ENCODE results near the gene NMT1. TPM values are rescaled to one million over a fixed set of nuclear protein-coding genes. Genes with fewer than 3 reads are reported as not detected.
A peak's percentile ranks its signal among the peaks of the same experiment; 100 is the strongest.

Gene NMT1
- total RNA-seq, 1 experiment from 2014 or later: 89.7 TPM

DNA sequence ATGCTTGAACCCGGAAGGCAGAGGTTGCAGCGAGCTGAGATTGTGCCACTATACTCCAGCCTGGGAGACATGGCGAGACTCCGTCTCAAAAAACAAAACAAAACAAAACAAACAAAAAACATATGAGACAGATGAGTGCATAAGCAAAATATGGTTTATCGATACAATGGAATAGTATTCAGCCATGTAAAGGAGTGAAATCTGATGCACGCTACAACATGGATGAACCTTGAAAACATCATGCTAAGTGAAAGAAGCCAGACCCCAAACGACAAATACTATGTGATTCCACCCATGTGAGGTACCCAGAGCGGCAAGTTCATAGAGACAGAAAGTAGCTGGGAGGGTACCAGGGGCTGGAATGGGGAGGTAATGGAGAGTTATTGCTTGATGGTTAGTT is 64.4 kb downstream of the NMT1 start:
- intact Hi-C loops (cut with micrococcal nuclease): loop anchor here (2.0 kb wide), 1 partner anchor 23 kb away; no protein-coding TSS in a partner anchor
- CTCF ChIA-PET: interaction anchor here (0.6 to 4.1 kb wide), 4 partner anchors 10 to 72 kb away, joined by 3 to 26 read pairs (median 4); partner anchors contain the start of gene ACBD4
- TF ChIP-seq, protein P1, sequence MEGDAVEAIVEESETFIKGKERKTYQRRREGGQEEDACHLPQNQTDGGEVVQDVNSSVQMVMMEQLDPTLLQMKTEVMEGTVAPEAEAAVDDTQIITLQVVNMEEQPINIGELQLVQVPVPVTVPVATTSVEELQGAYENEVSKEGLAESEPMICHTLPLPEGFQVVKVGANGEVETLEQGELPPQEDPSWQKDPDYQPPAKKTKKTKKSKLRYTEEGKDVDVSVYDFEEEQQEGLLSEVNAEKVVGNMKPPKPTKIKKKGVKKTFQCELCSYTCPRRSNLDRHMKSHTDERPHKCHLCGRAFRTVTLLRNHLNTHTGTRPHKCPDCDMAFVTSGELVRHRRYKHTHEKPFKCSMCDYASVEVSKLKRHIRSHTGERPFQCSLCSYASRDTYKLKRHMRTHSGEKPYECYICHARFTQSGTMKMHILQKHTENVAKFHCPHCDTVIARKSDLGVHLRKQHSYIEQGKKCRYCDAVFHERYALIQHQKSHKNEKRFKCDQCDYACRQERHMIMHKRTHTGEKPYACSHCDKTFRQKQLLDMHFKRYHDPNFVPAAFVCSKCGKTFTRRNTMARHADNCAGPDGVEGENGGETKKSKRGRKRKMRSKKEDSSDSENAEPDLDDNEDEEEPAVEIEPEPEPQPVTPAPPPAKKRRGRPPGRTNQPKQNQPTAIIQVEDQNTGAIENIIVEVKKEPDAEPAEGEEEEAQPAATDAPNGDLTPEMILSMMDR (IDR thresholded peaks at IDR 0.05; ENCODE audit: unreplicated experiment): no peak

DNA sequence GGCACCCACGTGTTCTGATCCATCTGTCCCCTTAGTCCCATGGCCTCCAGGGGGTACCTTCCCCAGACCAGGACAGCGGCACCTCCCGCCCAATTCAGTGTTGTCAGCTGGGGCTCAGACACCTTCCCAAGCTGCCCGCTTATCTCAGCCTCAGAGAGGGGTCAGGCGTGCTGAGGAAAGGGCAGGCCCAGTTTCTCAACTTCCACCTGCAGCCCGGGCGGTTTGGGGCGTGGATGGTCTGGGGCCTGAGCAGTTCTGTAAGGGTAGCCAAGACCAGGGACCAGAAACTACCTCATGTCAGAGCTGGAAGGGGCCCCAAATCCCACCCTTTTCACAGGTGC is 66.1 kb downstream of the NMT1 start:
- H3K27me3 Mint-ChIP-seq (ENCODE audit: insufficient read depth, unreplicated experiment): no peaks in the 10 kb centered on the region

More for the DNA sequence above, 64.4 kb downstream of the NMT1 start:
- Mint-ChIP-seq H3K36me3 (ENCODE audit: insufficient read depth, unreplicated experiment) (peaks cover 16% of the 10 kb centered on the region), H3K4me3 (ENCODE audit: unreplicated experiment) (no peak overlapping the region), H3K27ac (ENCODE audit: low read depth, unreplicated experiment) (peak overlapping the region; percentile 91), H3K4me1 (ENCODE audit: insufficient read depth, unreplicated experiment) (peaks cover 50% of the 10 kb centered on the region), H3K27me3 (ENCODE audit: insufficient read depth, unreplicated experiment) (no peaks in the 10 kb centered on the region), H3K9me3 (ENCODE audit: unreplicated experiment) (no peaks in the 10 kb centered on the region)
- BruUV-seq (replicated peaks): no TSS peak
- no peak for DNase-seq (ENCODE audit: unreplicated experiment)
- POLR2A ChIA-PET: interaction anchor here (0.6 kb wide), 3 partner anchors 46 to 216 kb away, joined by 3 to 4 read pairs (median 4); no protein-coding TSS in a partner anchor

DNA sequence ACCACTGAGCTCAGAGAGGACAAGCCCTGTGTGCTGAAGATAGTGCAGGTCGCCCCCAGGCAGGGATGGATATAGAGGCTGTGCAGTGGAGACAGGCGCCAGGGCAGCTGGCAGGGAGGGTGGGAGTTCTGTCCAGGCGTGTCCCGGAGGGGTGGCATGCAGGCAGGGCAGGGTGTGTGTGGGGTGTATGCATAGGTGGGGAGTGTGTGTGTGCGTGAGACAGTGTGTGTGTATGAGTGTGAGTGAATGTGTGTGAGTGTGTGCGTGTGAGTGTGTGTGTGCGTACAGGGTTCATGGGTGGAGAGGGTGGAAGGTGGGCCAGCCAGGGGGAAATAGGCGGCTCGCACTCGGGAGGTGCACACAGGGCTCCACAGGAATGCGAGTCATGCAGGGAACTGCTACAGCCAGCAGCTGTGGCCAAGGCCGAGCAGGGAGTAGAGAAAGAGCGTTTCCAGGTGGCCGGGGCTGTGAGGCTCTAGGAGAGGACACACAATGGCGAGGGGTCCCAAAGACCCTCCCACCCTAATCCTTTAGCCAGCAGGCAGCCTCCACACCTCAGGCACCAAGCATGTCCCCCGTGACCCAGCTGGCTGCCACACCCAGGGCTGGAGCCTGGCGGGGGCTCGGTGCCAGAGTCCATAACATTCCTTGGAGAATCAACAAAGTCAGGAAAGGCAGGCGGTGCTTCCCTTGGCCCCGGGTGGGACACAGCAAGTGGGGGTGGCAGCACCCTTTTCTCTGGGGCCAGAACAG is 66.6 kb downstream of the NMT1 start:
- no TSS peak for BruUV-seq (replicated peaks)

More for the DNA sequence above, 66.1 kb downstream of the NMT1 start:
- no peak for DNase-seq (ENCODE audit: unreplicated experiment)
- ChIA-PET CTCF (interaction anchor here (0.7 to 4.1 kb wide), 11 partner anchors 8 to 166 kb away, joined by 3 to 26 read pairs (median 4); partner anchors contain the start of gene ACBD4), POLR2A (interaction anchor here (0.7 to 3.5 kb wide), 12 partner anchors 9 to 301 kb away, joined by 3 to 14 read pairs (median 7); partner anchors contain the start of genes HEXIM1, HEXIM2 and NMT1)
- H3K4me1 Mint-ChIP-seq (ENCODE audit: insufficient read depth, unreplicated experiment): peaks cover 55% of the 10 kb centered on the region
- TF ChIP-seq, protein P1 (IDR thresholded peaks at IDR 0.05; ENCODE audit: unreplicated experiment): no peak
- intact Hi-C loops (cut with micrococcal nuclease): no loop called here
- no peaks in the 10 kb centered on the region for H3K9me3 Mint-ChIP-seq (ENCODE audit: unreplicated experiment)
- BruUV-seq (replicated peaks): no TSS peak
- H3K27ac Mint-ChIP-seq (ENCODE audit: low read depth, unreplicated experiment): peak overlapping the region; percentile 47
- H3K36me3 Mint-ChIP-seq (ENCODE audit: insufficient read depth, unreplicated experiment): peaks cover 17% of the 10 kb centered on the region
- H3K4me3 Mint-ChIP-seq (ENCODE audit: unreplicated experiment): peak overlapping the region; percentile 63

More for the DNA sequence above, 66.6 kb downstream of the NMT1 start:
- peaks cover 51% of the 10 kb centered on the region for H3K4me1 Mint-ChIP-seq (ENCODE audit: insufficient read depth, unreplicated experiment)
- peak; percentile 40 for DNase-seq (ENCODE audit: unreplicated experiment)
- ChIA-PET CTCF (interaction anchor here (0.6 to 1.8 kb wide), 11 partner anchors 15 to 166 kb away, joined by 3 to 14 read pairs (median 4); no protein-coding TSS in a partner anchor), POLR2A (interaction anchor here (0.7 to 3.5 kb wide), 13 partner anchors 10 to 300 kb away, joined by 3 to 14 read pairs (median 7); partner anchors contain the start of genes HEXIM1, HEXIM2 and NMT1)
- peak overlapping the region; percentile 63 for H3K4me3 Mint-ChIP-seq (ENCODE audit: unreplicated experiment)
- no peaks in the 10 kb centered on the region for H3K9me3 Mint-ChIP-seq (ENCODE audit: unreplicated experiment)
- no peaks in the 10 kb centered on the region for H3K27me3 Mint-ChIP-seq (ENCODE audit: insufficient read depth, unreplicated experiment)
- TF ChIP-seq, protein P1 (IDR thresholded peaks at IDR 0.05; ENCODE audit: unreplicated experiment): no peak
- intact Hi-C loops (cut with micrococcal nuclease): no loop called here
- peaks cover 17% of the 10 kb centered on the region for H3K36me3 Mint-ChIP-seq (ENCODE audit: insufficient read depth, unreplicated experiment)
- H3K27ac Mint-ChIP-seq (ENCODE audit: low read depth, unreplicated experiment): peak overlapping the region; percentile 47
